IPS-18a (cell line): ENCODE results near the gene ULBP2.
"Not testable (repeated sequence)": the region's sequence is repeated elsewhere in the genome, so short reads cannot be mapped to it uniquely, and the experiment has no call there.

Experiments
- H3K27ac ChIP-seq: one replicate; pipeline ENCODE4 v1.5.1; 2013; ENCODE audit warnings: low read length
- H3K27me3 ChIP-seq: one replicate; pipeline ENCODE4 v1.6.1; 2013; ENCODE audit warnings: mild to moderate bottlenecking, low read length; ENCODE audit not compliant: control insufficient read depth, insufficient read depth
- H3K36me3 ChIP-seq: one replicate; pipeline ENCODE4 v1.6.1; 2013; ENCODE audit warnings: low read depth, low read length; ENCODE audit not compliant: control insufficient read depth
- H3K4me1 ChIP-seq: one replicate; pipeline ENCODE4 v1.6.1; 2013; ENCODE audit warnings: low read depth, low read length; ENCODE audit not compliant: control insufficient read depth
- H3K4me3 ChIP-seq: one replicate; pipeline ENCODE4 v1.5.1; 2013; ENCODE audit warnings: low read length
- H3K9ac ChIP-seq: one replicate; pipeline ENCODE4 v1.6.1; 2013; ENCODE audit warnings: mild to moderate bottlenecking, low read length, moderate library complexity
- H3K9me3 ChIP-seq: one replicate; pipeline ENCODE4 v1.6.1; 2013; ENCODE audit warnings: low read depth, low read length; ENCODE audit not compliant: control insufficient read depth

ULBP2 gene

GRCh38 chr6:149901444-149902140, 40.2 kb upstream of the ULBP2 start:
- H3K27me3 ChIP-seq, result no peaks in the 10 kb centered on the region

GRCh38 chr6:149903938-149904611, 37.7 kb upstream of the ULBP2 start:
- Histone ChIP-seq H3K36me3 (no peaks in the 10 kb centered on the region), H3K27ac (no peak overlapping the region), H3K4me3 (no peak overlapping the region), H3K9me3 (peaks cover 8% of the 10 kb centered on the region), H3K27me3 (no peaks in the 10 kb centered on the region), H3K9ac (no peak overlapping the region), H3K4me1 (no peaks in the 10 kb centered on the region)

More at GRCh38 chr6:149901444-149902140, 40.2 kb upstream of the ULBP2 start:
- Histone ChIP-seq H3K9me3 (no peaks in the 10 kb centered on the region), H3K4me3 (no peak overlapping the region), H3K9ac (no peak overlapping the region), H3K36me3 (no peaks in the 10 kb centered on the region), H3K27ac (no peak overlapping the region), H3K4me1 (no peaks in the 10 kb centered on the region)

- Histone ChIP-seq H3K27me3 (no peaks in the 10 kb centered on the region), H3K9me3 (peaks cover 13% of the 10 kb centered on the region), H3K4me1 (no peaks in the 10 kb centered on the region), H3K36me3 (no peaks in the 10 kb centered on the region), H3K9ac (no peak overlapping the region), H3K27ac (no peak overlapping the region), H3K4me3 (no peak overlapping the region)
Measured at GRCh38 chr6:149904661-149905370, 37.0 kb upstream of the ULBP2 start.

- Histone ChIP-seq H3K27me3 (no peaks in the 10 kb centered on the region), H3K9ac (no peak overlapping the region), H3K4me1 (no peaks in the 10 kb centered on the region), H3K9me3 (peaks cover 13% of the 10 kb centered on the region), H3K4me3 (no peak overlapping the region), H3K27ac (no peak overlapping the region), H3K36me3 (no peaks in the 10 kb centered on the region)
Measured at GRCh38 chr6:149905371-149905910, 36.4 kb upstream of the ULBP2 start.

- H3K9ac ChIP-seq, result no peak overlapping the region
- H3K27me3 ChIP-seq, result no peaks in the 10 kb centered on the region
- no peaks in the 10 kb centered on the region for H3K4me1 ChIP-seq
- H3K4me3 ChIP-seq, result no peak overlapping the region
- no peak overlapping the region for H3K27ac ChIP-seq
- peaks cover 13% of the 10 kb centered on the region for H3K9me3 ChIP-seq
- H3K36me3 ChIP-seq, result no peaks in the 10 kb centered on the region
Measured at GRCh38 chr6:149905911-149906371, 35.9 kb upstream of the ULBP2 start.

- no peaks in the 10 kb centered on the region for H3K27me3 ChIP-seq
- no peak overlapping the region for H3K9ac ChIP-seq
- peaks cover 13% of the 10 kb centered on the region for H3K9me3 ChIP-seq
- no peak overlapping the region for H3K27ac ChIP-seq
- no peaks in the 10 kb centered on the region for H3K36me3 ChIP-seq
- H3K4me3 ChIP-seq, result no peak overlapping the region
- no peaks in the 10 kb centered on the region for H3K4me1 ChIP-seq
Measured at GRCh38 chr6:149906405-149906804, 35.4 kb upstream of the ULBP2 start.

- Histone ChIP-seq H3K4me1 (no peaks in the 10 kb centered on the region), H3K9me3 (peaks cover 13% of the 10 kb centered on the region), H3K27me3 (no peaks in the 10 kb centered on the region), H3K4me3 (no peak overlapping the region), H3K36me3 (no peaks in the 10 kb centered on the region), H3K9ac (no peak overlapping the region), H3K27ac (no peak overlapping the region)
Measured at GRCh38 chr6:149907317-149907716, 34.5 kb upstream of the ULBP2 start.

GRCh38 chr6:149908480-149908879, 33.3 kb upstream of the ULBP2 start:
- not testable (repeated sequence) for H3K4me3 ChIP-seq, H3K27ac ChIP-seq, H3K4me1 ChIP-seq, H3K27me3 ChIP-seq, H3K36me3 ChIP-seq, H3K9ac ChIP-seq
- peaks cover 13% of the 10 kb centered on the region for H3K9me3 ChIP-seq

- no peak overlapping the region for H3K27ac ChIP-seq
- no peak overlapping the region for H3K4me3 ChIP-seq
- peaks cover 13% of the 10 kb centered on the region for H3K9me3 ChIP-seq
- H3K27me3 ChIP-seq, result no peaks in the 10 kb centered on the region
- H3K36me3 ChIP-seq, result no peaks in the 10 kb centered on the region
- H3K9ac ChIP-seq, result no peak overlapping the region
- H3K4me1 ChIP-seq, result no peaks in the 10 kb centered on the region
Measured at GRCh38 chr6:149909701-149910470, 31.9 kb upstream of the ULBP2 start.

GRCh38 chr6:149910721-149911151, 31.1 kb upstream of the ULBP2 start:
- Histone ChIP-seq H3K9me3 (peaks cover 13% of the 10 kb centered on the region), H3K27ac (no peak overlapping the region), H3K4me3 (no peak overlapping the region), H3K36me3 (no peaks in the 10 kb centered on the region), H3K4me1 (no peaks in the 10 kb centered on the region), H3K9ac (no peak overlapping the region), H3K27me3 (no peaks in the 10 kb centered on the region)

- H3K27me3 ChIP-seq, H3K27ac ChIP-seq: not testable (repeated sequence)
Measured at GRCh38 chr6:149912680-149913079, 29.1 kb upstream of the ULBP2 start.

More at GRCh38 chr6:149912680-149913079, 29.1 kb upstream of the ULBP2 start:
- not testable (repeated sequence) for H3K9ac ChIP-seq, H3K4me1 ChIP-seq, H3K36me3 ChIP-seq, H3K4me3 ChIP-seq
- H3K9me3 ChIP-seq, result peaks cover 13% of the 10 kb centered on the region
